A673 (cell line): ENCODE measurements around the gene SUN1. TPM values are rescaled to one million over a fixed set of nuclear protein-coding genes. Genes with fewer than 3 reads are reported as not detected.

Source experiments
- BruUV-seq: library from RNA; stranded (reverse); fragments of 400-500 nt; replicated peaks from 2 replicates; lab custom pipeline; 2021; lab: Mats Ljungman, UMichigan
- CTCF ChIA-PET: fragments of 300-600 bp; sonication (Branson Sonifier 250); formaldehyde crosslinking; loops from one replicate; lab custom pipeline; 2022; ENCODE audit warnings: antibody characterized with exemption; lab: Charles Lee
- POLR2A ChIA-PET: fragments of 300-600 bp; sonication (Branson Sonifier 250); formaldehyde crosslinking; loops from one replicate; lab custom pipeline; 2022; ENCODE audit warnings: antibody characterized with exemption; ENCODE audit not compliant: low non-redundant PET; lab: Charles Lee
- DNase-seq: peaks from one replicate; pipeline ENCODE4 v3.0.0-alpha.2; 2015; ENCODE audit warnings: low spot score
- H3K27ac ChIP-seq: fragments of 200-600 bp; sonication (generic); 2 replicates; pipeline ENCODE4 v1.5.1; 2016; ENCODE audit warnings: mixed run types, low read depth, mild to moderate bottlenecking, mixed read lengths, antibody characterized with exemption, low read length; ENCODE audit not compliant: poor library complexity, severe bottlenecking
- H3K27me3 ChIP-seq: fragments of 200-600 bp; sonication (generic); replicated peaks from 2 replicates; pipeline ENCODE4 v1.6.1; 2017; ENCODE audit warnings: mixed run types, low read depth, mild to moderate bottlenecking, mixed read lengths, antibody characterized with exemption, low read length; ENCODE audit not compliant: insufficient read depth, poor library complexity
- H3K36me3 ChIP-seq: fragments of 200-600 bp; sonication (generic); 2 replicates; pipeline ENCODE4 v1.6.1; 2016; ENCODE audit warnings: mixed run types, mild to moderate bottlenecking, mixed read lengths, antibody characterized with exemption, low read length; ENCODE audit not compliant: insufficient read depth, poor library complexity, severe bottlenecking
- H3K4me1 ChIP-seq: fragments of 200-600 bp; sonication (generic); 2 replicates; pipeline ENCODE4 v1.6.1; 2017; ENCODE audit warnings: mixed run types, mild to moderate bottlenecking, mixed read lengths, antibody characterized with exemption, low read length; ENCODE audit not compliant: insufficient read depth, poor library complexity, severe bottlenecking
- H3K4me3 ChIP-seq: fragments of 200-600 bp; sonication (generic); 2 replicates; pipeline ENCODE4 v1.5.1; 2016; ENCODE audit warnings: low read depth, mixed run types, mild to moderate bottlenecking, mixed read lengths, low read length; ENCODE audit not compliant: poor library complexity, severe bottlenecking
- H3K9me3 ChIP-seq: fragments of 200-600 bp; sonication (generic); 2 replicates; pipeline ENCODE4 v1.6.1; 2016; ENCODE audit warnings: mixed run types, low read depth, mild to moderate bottlenecking, mixed read lengths, antibody characterized with exemption, low read length; ENCODE audit not compliant: poor library complexity, severe bottlenecking
- EZH2 ChIP-seq: fragments of 200-600 bp; sonication (generic); IDR thresholded peaks from 2 replicates; pipeline ENCODE4 v1.6.1; 2017; ENCODE audit warnings: borderline replicate concordance, low read depth, mild to moderate bottlenecking, mixed read lengths, antibody characterized with exemption, low read length; ENCODE audit not compliant: poor library complexity, severe bottlenecking
- intact Hi-C: fragments of 100-400 bp; cut with micrococcal nuclease; formaldehyde crosslinking; loops from one replicate; pipeline ENCODE4 v1.10.0; 2022; ENCODE audit not compliant: unreplicated experiment
- total RNA-seq: library from RNA; stranded (reverse); gene quantifications from 2 replicates; pipeline ENCODE4 v1.2.3, GENCODE V29; 2021
- TF ChIP-seq, protein P1 (sequence below): fragments of 300-800, 200-600 bp; sonication (generic); conservative IDR thresholded peaks from 2 replicates; pipeline ENCODE4 v1.5.1; 2017; ENCODE audit warnings: low read depth, mild to moderate bottlenecking, antibody characterized with exemption, low read length, moderate library complexity, mixed read lengths

Gene SUN1
- total RNA-seq, 1 experiment from 2014 or later: 189 TPM

DNA sequence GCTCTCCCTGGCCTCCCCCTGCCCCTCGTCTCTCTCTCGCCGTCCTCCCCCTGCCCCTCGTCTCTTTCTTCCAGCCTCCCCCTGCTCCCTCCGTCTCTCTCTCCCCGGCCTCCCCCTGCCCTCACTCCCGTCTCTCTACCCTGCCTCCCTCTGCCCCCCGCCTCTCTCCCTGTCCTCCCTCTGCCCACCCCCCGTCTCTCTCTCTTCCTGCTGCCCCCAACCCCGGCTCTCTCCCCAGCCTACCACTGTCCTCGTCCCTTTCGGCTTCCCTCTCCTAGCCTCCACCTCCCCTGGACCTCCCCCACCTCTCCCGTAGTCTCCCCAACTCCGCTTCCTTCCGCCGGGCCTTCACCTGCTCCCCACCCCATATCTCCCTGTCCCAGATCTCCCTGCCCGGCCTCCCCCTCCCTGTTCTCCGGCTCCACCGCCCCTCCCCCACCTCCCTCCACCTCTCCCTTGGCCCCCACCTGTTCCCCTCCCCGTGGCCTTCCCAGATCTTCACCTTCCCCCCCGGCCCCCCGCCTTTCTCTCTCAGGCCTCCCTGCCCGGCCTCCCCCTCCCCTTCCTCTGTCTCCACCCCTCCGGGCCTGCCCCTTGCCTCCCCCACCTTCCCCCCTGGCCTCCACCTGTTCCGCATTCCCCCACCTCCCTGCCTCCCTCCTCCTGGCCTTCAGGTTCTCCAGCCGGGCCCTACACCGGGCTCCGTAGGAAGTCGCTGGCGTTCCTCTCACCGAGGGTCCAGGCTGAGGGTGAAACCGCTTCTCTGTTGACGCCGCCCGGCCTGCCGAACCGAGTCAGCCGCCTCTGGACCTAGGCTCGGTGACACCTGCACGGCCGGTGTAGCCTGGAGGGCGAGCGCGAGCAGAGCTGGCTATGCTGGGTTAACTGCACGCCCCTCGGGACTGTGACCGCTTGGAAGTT lies 45.3 kb downstream of the SUN1 start:
- Histone ChIP-seq H3K4me3 (peak overlapping the region; percentile 98), H3K27ac (peak overlapping the region; percentile 85), H3K36me3 (peaks cover 23% of the 10 kb centered on the region), H3K27me3 (no peaks in the 10 kb centered on the region), H3K9me3 (no peaks in the 10 kb centered on the region), H3K4me1 (peaks cover 18% of the 10 kb centered on the region)
- no TSS peak for BruUV-seq
- TF ChIP-seq, protein P1, sequence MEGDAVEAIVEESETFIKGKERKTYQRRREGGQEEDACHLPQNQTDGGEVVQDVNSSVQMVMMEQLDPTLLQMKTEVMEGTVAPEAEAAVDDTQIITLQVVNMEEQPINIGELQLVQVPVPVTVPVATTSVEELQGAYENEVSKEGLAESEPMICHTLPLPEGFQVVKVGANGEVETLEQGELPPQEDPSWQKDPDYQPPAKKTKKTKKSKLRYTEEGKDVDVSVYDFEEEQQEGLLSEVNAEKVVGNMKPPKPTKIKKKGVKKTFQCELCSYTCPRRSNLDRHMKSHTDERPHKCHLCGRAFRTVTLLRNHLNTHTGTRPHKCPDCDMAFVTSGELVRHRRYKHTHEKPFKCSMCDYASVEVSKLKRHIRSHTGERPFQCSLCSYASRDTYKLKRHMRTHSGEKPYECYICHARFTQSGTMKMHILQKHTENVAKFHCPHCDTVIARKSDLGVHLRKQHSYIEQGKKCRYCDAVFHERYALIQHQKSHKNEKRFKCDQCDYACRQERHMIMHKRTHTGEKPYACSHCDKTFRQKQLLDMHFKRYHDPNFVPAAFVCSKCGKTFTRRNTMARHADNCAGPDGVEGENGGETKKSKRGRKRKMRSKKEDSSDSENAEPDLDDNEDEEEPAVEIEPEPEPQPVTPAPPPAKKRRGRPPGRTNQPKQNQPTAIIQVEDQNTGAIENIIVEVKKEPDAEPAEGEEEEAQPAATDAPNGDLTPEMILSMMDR: no peak
- no peak for TF ChIP-seq EZH2
- intact Hi-C loops: no loop called here
- CTCF ChIA-PET: no interaction called here
- no peak for DNase-seq
- POLR2A ChIA-PET: no interaction called here

DNA sequence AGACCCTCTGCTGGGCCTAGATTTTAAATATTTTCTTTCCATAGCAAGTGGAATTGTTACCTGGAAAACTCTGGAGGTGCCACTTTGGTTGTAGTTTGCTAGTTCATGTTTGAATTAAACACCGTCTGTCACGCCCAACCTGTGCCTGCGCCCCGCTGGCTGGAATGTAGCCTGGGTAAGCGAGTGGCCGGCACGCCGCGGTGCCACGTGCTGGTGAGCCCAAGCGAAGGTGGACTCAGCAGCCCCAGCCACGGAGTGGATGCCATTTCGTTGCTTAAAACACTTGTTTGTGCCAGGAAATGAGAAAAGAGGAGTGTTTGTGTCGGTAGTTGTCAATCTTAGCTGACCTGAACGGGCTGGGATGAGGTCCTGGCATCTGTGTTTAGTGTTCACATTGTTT lies 46.8 kb downstream of the SUN1 start:
- ChIA-PET POLR2A (no interaction called here), CTCF (no interaction called here)
- BruUV-seq: TSS peak; percentile 21
- Histone ChIP-seq H3K36me3 (peaks cover 17% of the 10 kb centered on the region), H3K4me3 (no peak overlapping the region), H3K27me3 (no peaks in the 10 kb centered on the region), H3K9me3 (no peaks in the 10 kb centered on the region), H3K4me1 (peaks cover 10% of the 10 kb centered on the region), H3K27ac (peak overlapping the region; percentile 5)
- intact Hi-C loops: no loop called here
- DNase-seq: no peak
- TF ChIP-seq, protein P1: no peak
- no peak for TF ChIP-seq EZH2

- TF ChIP-seq, protein P1: no peak
- TF ChIP-seq EZH2: no peak
- no TSS peak for BruUV-seq
- Histone ChIP-seq H3K9me3 (no peaks in the 10 kb centered on the region), H3K4me3 (no peak overlapping the region), H3K27ac (peak overlapping the region; percentile 5), H3K27me3 (no peaks in the 10 kb centered on the region), H3K4me1 (peaks cover 8% of the 10 kb centered on the region), H3K36me3 (peaks cover 12% of the 10 kb centered on the region)
- ChIA-PET CTCF (no interaction called here), POLR2A (no interaction called here)
- intact Hi-C loops: no loop called here
- no peak for DNase-seq
Measured at GRCh38 chr7:879706-880105, 47.4 kb downstream of the SUN1 start.
